GM10266 (cell line): ENCODE results near the gene TIGD6.
"Not testable (repeated sequence)": the region's sequence is repeated elsewhere in the genome, so short reads cannot be mapped to it uniquely, and the experiment has no call there.

ENCODE experiments used
- DNase-seq: peaks from one replicate; pipeline ENCODE4 v3.0.0; 2012; ENCODE audit errors: extremely low spot score
- CTCF ChIP-seq: IDR thresholded peaks from 2 replicates; pipeline ENCODE4 v1.5.1; 2012; ENCODE audit warnings: mild to moderate bottlenecking, low read depth; ENCODE audit not compliant: control insufficient read depth, insufficient read depth; ENCODE audit errors: missing control alignments

The TIGD6 gene

DNA sequence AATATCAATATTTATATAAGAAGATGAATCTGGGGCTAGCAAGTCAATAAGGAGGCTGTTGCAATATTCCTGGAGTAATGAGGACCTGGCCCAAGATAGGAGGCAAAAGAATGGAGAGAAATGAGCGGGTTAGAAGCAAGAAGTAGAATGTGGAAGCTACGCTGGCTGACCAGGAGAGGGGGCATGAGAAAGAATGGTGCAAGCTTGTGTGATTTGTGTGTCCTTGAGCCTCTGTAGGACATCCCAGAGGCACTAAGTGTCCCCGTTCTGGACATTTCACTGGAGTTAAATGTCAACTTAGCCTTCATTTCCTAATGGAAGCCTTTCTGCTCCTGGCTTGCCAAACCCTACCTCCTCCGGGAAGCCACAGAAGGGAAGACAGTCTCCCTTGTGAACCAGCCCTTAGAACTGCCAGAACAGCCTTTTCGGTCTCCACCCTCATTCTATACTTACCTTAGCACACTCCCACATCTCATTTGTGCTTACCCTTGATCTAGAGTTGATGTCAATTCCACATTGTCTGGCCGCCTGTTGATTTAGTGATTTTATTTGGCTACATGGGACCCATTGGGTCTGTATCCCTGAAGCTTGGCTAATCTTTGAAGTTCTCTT, 49.2 kb downstream of the TIGD6 start:
- no peak for TF ChIP-seq CTCF
- no peak for DNase-seq

GRCh38 chr5:149948993-149949392, 51.5 kb downstream of the TIGD6 start:
- no peak for DNase-seq
- no peak for TF ChIP-seq CTCF

DNA sequence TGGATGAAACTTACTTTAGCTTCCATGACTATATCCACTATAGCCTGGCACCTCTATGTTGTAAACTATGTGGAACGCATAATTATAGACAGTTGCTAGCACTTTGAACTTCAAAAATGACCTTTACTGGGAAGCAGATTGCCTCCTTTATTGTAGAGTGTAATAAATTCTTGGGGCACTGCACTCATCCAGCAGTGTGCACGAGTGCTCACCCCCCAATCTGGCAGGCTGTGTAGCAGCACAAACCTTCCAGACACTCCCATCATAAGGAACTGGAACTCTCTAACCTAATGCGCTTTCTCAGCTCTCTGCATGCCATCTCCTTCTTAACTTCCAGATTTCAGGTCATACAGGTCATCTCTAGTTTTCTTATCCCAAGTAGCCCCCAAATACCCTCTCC, 54.3 kb downstream of the TIGD6 start:
- TF ChIP-seq CTCF = no peak
- no peak for DNase-seq

DNA sequence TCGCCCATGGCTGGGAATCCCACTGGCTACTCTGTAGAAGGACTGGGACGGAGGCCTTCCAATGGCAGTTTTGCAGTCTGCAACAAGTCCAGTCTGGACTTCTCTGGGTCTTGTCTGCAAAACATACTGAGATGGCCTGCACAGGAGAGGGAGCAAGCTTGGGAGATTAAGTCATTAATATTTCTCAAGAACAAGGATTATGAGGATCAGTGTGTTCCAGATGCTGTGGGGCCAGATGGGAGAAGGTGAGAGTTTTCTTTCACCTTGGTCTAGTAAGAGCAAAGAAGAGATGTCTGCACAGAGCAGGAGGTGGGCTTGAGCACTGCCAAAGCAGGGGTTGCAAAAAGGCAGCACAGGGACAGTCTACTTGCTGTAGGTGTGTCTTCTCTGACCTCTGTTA, 55.8 kb downstream of the TIGD6 start, which contains the start of gene PDE6A:
Gene PDE6A, minus strand, starts transcription at position 128 of the 400 bp plus-strand sequence. Its CDS starts 120 bp downstream, at position 8.
- DNase-seq = no peak
- TF ChIP-seq CTCF = no peak

DNA sequence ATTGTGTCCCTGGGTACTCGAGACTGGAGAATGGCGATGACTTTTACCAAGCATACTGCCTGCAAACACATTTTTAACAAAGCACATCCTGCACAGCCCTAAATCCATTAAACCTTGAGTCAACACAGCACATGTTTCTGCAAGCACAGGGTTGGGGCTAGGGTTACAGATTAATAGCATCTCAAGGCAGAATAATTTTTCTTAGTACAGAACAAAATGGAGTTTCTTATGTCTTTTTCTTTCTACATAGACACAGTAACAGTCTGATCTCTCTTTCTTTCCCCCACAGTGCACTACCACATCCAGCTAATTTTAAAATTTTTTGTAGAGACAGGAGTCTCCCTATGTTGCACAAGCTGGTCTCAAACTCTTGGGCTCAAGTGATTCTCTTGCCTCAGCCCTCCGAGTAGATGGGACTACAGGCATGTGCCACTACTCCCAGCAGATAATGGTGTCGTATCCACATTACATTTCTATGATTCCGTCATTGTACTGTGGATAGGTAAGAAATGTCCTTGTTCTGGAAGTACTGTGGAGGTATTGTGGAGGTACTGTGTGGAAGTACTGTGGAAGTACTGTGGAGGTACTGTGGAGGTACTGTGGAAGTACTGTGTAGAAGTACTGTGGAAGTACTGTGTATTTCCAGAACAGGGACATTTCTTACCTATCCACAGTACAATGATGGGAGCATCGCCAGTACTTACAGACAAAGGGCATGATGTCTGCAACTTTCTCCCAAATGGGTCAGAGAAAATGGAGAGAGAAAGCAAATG, 57.1 kb downstream of the TIGD6 start:
- DNase-seq = not testable (repeated sequence)
